HG03045 (cell line): ENCODE results near the gene IQSEC1.

Source experiments
- ATAC-seq: cut with Tn5 transposase; IDR thresholded peaks from one replicate; pipeline ENCODE4 v1.9.1; 2021; ENCODE audit warnings: mild to moderate bottlenecking, moderate library complexity; ENCODE audit not compliant: unreplicated experiment

IQSEC1 gene

GRCh38 chr3:13086531-13086981, 13.3 kb upstream of the IQSEC1 start:
- no peak for ATAC-seq

GRCh38 chr3:13085846-13086179, 12.6 kb upstream of the IQSEC1 start:
- no peak for ATAC-seq

- no peak for ATAC-seq
Observed at GRCh38 chr3:13085081-13085845, 12.0 kb upstream of the IQSEC1 start.

- ATAC-seq = no peak
Observed at GRCh38 chr3:13083898-13084297, 10.7 kb upstream of the IQSEC1 start.

GRCh38 chr3:13083254-13083653, 10.0 kb upstream of the IQSEC1 start:
- no peak for ATAC-seq

GRCh38 chr3:13082677-13083076, 9.4 kb upstream of the IQSEC1 start:
- ATAC-seq = no peak

- no peak for ATAC-seq
Observed at GRCh38 chr3:13081603-13082360, 8.6 kb upstream of the IQSEC1 start.

- ATAC-seq = no peak
Observed at GRCh38 chr3:13080591-13080990, 7.4 kb upstream of the IQSEC1 start.

GRCh38 chr3:13080026-13080425, 6.8 kb upstream of the IQSEC1 start:
- ATAC-seq = no peak

- no peak for ATAC-seq
Observed at GRCh38 chr3:13079510-13079909, 6.3 kb upstream of the IQSEC1 start.

GRCh38 chr3:13079051-13079450, 5.8 kb upstream of the IQSEC1 start:
- no peak for ATAC-seq

- no peak for ATAC-seq
Observed at GRCh38 chr3:13078163-13078905, 5.1 kb upstream of the IQSEC1 start.

GRCh38 chr3:13077431-13078162, 4.4 kb upstream of the IQSEC1 start:
- no peak for ATAC-seq

- no peak for ATAC-seq
Observed at GRCh38 chr3:13075986-13076654, 2.9 kb upstream of the IQSEC1 start.

- no peak for ATAC-seq
Observed at GRCh38 chr3:13075318-13075717, 2.1 kb upstream of the IQSEC1 start.

GRCh38 chr3:13074006-13074375, 762 bp upstream of the IQSEC1 start:
- ATAC-seq = no peak

- ATAC-seq = peak; percentile 30
Observed at GRCh38 chr3:13072600-13073325, 466 bp downstream of the IQSEC1 start.

GRCh38 chr3:13072239-13072599, 1.0 kb downstream of the IQSEC1 start:
- peak; percentile 63 for ATAC-seq

GRCh38 chr3:13071695-13072094, 1.5 kb downstream of the IQSEC1 start:
- no peak for ATAC-seq
